GM19238 (cell line): Measurements from ENCODE around the gene TNKS2.

ENCODE experiments used
- DNase-seq: peaks from one replicate; pipeline ENCODE4 v3.0.0; 2011; ENCODE audit warnings: low spot score; ENCODE audit not compliant: insufficient read length

TNKS2 gene

DNA sequence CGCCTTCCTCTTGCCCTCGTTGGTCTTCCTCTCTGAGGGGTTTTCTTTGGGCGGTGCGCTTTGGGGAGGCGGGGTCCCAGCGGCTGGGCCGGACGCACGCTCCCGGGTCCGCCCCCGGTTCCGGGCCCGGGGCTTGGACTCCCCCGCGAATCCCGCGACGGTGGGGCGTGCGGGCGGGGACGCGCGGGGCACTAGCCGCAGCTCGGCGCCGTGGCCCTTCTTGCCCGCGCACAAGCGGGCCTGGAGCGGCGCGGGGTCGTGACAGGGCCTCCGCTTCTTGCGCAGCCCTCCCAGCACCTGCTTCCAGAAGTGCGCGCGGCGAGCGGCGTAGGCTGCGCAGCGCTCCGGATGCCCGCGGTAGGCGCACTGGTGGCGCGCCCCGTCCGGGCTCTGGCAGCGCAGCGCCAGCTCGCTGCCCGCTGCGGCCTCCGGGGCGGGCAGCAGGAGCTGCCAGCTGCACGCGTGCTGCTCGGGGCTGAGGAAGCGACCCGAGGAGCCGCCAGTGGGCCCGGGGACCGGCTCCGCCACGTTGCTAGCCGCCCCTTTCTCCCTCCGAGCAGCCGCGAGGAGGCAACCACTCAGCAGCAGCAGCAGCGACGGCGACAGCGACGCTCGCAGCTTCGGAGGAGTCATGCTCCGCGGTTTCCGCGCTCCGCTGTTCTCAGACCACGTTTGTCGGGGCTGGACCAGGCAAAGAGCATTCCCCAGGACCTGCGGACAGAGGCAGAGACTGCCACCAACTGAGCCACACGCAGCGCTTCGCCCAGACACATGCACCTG is 110.3 kb downstream of the TNKS2 start:
- DNase-seq, result peak; percentile 78

DNA sequence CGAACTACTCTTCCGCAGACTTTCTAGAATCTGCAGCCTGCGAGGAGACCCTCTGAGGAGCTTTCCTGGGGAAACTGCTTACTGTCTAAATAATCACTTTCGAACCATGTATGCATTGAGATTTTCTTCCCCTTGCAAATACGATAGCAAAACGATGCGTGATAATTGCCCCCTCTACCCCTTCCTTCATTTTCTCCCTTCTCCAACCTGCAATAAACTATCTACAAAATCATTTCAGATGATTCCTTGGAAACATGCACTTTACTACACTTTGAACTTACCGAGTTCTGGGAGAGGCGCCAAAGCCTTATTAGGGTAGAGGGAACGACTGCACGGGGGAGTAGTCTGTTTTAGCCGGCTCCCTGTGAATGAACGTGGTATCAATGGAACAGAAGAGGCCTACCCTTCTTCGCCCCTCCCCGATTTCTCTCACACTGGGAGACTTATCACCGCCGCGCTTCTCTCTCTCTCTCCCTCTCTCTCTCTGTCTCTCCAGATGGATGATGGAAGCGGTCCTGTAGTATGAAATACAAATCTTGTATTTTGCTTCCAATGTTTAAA is 111.0 kb downstream of the TNKS2 start, which contains the start of gene FGFBP3:
Gene FGFBP3, minus strand, starts transcription at position 370 of the 561 bp plus-strand sequence. CDS start 517 bp downstream, outside the sequence.
- DNase-seq, result no peak

DNA sequence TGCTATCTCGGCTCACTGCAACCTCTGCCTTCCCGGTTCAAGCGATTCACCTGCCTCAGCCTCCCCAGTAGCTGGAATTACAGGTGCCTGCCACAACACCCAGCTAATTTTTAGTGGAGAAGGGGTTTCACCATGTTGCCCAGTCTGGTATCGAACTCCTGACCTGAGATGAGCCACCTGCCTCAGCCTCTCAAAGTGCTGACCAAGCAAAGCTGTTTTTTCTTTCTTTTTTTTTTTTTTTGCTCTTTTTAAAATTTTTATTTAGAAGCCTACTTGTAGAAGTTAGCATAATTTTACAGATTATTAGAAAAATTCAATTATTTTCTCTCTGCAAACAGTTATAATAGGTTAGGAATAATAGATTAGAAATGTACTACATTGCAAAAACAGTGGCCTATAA is 112.2 kb downstream of the TNKS2 start:
- no peak for DNase-seq
